HG03045 (cell line): Measurements from ENCODE around the gene TMEM184B.

Experiments
- ATAC-seq: cut with Tn5 transposase; IDR thresholded peaks from one replicate; pipeline ENCODE4 v1.9.1; 2021; ENCODE audit warnings: mild to moderate bottlenecking, moderate library complexity; ENCODE audit not compliant: unreplicated experiment

Gene TMEM184B

GRCh38 chr22:38308791-38309498 lies 36.1 kb upstream of the TMEM184B start:
- ATAC-seq: no peak

- ATAC-seq: peak; percentile 76
These were observed 33.0 kb upstream of the TMEM184B start for GRCh38 chr22:38305471-38306448.

- no peak for ATAC-seq
These were observed 31.7 kb upstream of the TMEM184B start for GRCh38 chr22:38304526-38304925.

GRCh38 chr22:38303974-38304373 lies 31.2 kb upstream of the TMEM184B start:
- ATAC-seq: no peak

GRCh38 chr22:38302906-38303305 lies 30.1 kb upstream of the TMEM184B start:
- no peak for ATAC-seq

- no peak for ATAC-seq
These were observed 28.1 kb upstream of the TMEM184B start for GRCh38 chr22:38300946-38301345.

- no peak for ATAC-seq
These were observed 27.6 kb upstream of the TMEM184B start for GRCh38 chr22:38300197-38300945.

GRCh38 chr22:38299770-38300102 lies 26.9 kb upstream of the TMEM184B start:
- ATAC-seq: no peak

- ATAC-seq: no peak
These were observed 25.6 kb upstream of the TMEM184B start for GRCh38 chr22:38298312-38299005.

- no peak for ATAC-seq
These were observed 23.6 kb upstream of the TMEM184B start for GRCh38 chr22:38296372-38296771.

GRCh38 chr22:38295863-38296262 lies 23.1 kb upstream of the TMEM184B start:
- no peak for ATAC-seq

- no peak for ATAC-seq
These were observed 22.5 kb upstream of the TMEM184B start for GRCh38 chr22:38295339-38295738.

GRCh38 chr22:38294193-38294592 lies 21.4 kb upstream of the TMEM184B start:
- no peak for ATAC-seq

GRCh38 chr22:38292694-38293093 lies 19.9 kb upstream of the TMEM184B start:
- ATAC-seq: no peak

GRCh38 chr22:38291201-38291777 lies 18.5 kb upstream of the TMEM184B start:
- no peak for ATAC-seq

GRCh38 chr22:38290347-38290746 lies 17.5 kb upstream of the TMEM184B start:
- ATAC-seq: no peak

- no peak for ATAC-seq
These were observed 16.8 kb upstream of the TMEM184B start for GRCh38 chr22:38289583-38290082.

GRCh38 chr22:38286915-38287669 lies 14.3 kb upstream of the TMEM184B start:
- no peak for ATAC-seq

GRCh38 chr22:38285018-38285417 lies 12.2 kb upstream of the TMEM184B start:
- no peak for ATAC-seq

GRCh38 chr22:38284042-38284402 lies 11.2 kb upstream of the TMEM184B start:
- no peak for ATAC-seq
